Central memory CD4-positive, alpha-beta T cell (primary cell): Measurements from ENCODE around the gene PARP6.
"Not testable (repeated sequence)": the region's sequence is repeated elsewhere in the genome, so short reads cannot be mapped to it uniquely, and the experiment has no call there.

Experiments
- DNase-seq: peaks from one replicate; pipeline ENCODE4 v3.0.0; 2022

PARP6 gene

DNA sequence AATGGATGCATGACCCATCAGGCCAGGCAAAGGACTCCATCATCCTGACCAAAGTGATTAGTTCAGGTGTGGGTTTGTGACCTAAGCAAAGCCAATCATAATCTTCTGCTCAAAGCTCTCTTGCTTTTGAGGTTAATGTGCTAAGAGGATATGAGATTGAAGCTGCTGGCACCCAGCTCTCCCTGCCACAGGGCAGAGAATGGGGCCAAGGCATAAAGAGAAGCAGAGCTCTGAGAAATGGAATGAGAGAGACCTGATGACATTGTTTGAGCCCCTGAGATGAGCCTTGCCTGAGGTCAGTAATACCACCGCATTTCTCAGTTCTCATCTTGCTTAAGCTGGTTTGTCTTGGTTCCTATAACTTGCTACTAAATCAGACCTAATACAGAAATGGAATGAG is 6.4 kb upstream of the PARP6 start:
- DNase-seq: no peak

- no peak for DNase-seq
Observed at GRCh38 chr15:72276326-72276700, 4.0 kb upstream of the PARP6 start.

DNA sequence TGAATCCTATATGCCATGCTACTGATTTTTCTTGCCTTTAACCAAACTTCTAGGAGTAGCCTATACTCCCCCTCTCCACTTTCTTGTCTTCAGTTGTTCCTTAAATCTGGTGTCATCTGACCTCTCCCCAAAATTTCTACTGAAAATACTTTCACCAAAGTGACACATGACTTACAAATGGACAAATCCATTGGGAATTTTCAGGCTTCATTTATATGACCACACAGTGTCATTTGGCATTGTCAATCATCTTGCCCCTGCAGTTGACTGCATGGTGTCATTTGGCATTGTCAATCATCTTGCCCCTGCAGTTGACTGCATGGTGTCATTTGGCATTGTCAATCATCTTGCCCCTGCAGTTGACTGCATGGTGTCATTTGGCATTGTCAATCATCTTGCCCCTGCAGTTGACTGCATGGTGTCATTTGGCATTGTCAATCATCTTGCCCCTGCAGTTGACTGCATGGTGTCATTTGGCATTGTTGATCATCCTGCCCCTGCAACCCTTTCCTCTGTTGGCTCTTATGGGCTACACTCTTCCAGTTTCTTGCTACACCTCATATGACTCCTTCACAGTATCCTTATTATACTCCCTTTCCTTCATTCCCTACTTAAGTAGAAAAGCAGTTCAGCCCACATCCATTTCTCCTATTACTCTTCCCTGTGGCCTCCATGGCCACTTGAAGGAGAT is 3.4 kb upstream of the PARP6 start:
- DNase-seq: not testable (repeated sequence)

DNA sequence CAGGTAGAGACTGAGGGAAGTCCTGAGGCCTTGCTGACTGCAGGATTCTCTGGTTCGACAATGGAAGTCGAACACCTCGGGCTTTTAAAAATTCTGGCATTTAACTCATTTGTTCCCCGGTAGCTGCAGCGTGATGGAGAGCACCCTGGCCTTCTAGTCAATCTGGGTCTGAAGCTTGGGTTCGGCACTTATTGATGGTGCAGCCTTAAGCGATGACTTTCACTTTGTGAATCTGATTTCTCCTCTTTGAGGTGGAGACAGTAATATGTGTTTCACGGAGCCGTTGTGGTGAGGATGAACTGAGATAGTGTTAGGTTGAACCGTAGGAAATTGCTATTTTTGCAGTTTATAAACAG is 621 bp upstream of the PARP6 start:
- DNase-seq: no peak

DNA sequence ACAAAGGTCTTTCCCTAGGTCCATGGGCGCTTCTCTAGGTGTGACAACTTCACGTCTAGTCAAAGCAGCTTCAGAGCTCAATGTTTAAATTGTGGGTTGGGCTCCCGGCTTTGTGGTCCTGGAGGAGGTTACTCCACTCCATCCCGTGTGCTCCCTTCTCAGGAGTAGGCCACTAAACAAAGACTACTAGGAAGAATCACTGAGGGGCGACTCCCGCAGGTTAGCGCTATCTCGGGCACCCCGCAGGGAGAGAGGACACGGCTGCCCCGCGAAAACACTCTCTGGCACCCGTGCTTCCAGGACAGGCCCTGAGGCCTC is 500 bp downstream of the PARP6 start:
- no peak for DNase-seq

DNA sequence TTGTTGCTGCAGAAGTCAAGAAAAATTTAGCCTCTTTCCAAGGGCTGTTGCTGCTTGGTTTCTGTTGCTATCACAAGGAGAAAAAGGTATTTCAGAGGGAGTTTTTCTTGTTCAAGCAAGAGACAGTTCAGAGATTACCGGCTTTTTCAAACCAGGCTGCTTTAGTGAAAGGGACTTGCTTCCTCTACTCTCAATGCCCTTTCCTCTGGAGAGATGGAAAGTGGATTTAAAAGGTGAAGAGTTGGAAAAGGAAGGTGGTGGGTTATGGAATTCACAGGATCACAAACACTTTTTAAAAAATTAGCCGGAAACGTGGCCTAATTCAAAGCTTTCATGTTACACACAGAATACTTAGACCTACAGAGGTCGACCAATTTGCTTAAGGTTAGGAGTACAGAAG is 1.1 kb downstream of the PARP6 start:
- no peak for DNase-seq

DNA sequence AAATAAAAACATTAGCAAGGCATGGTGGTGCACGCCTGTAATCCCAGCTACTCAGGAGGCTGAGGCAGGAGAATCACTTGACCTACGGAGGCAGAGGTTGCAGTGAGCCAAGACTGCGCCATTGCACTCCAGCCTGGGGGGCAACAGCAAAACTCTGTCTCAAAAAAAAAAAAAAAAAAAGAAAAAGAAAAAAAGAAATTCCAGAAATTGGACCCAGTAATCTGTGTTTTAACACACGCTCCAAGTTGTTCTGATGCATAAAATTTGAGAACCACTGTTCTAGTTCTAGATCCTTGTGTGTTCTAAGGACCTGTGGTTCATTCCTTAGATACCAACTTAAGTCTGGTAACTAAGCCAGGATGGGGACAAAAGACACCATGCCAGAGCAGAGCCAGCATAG is 2.6 kb downstream of the PARP6 start:
- DNase-seq: no peak

DNA sequence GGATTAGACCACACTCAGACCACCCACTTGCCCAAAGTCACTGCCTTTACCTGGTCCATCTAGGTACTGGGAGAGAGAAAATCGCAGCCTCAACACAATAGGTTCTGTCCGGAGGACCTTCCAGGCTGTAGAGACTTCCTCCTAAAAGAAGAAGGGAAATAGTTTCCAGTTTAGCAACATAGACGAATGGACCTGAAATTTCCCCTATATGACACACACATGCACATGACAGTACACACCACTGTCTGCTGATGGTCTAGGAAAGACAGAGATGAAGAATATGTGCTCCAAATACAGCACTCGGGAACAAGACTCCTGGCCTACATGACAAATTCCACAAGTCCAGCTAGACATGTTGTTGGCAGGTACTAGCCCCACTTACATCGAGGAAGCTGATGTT is 7.3 kb downstream of the PARP6 start:
- DNase-seq: no peak

DNA sequence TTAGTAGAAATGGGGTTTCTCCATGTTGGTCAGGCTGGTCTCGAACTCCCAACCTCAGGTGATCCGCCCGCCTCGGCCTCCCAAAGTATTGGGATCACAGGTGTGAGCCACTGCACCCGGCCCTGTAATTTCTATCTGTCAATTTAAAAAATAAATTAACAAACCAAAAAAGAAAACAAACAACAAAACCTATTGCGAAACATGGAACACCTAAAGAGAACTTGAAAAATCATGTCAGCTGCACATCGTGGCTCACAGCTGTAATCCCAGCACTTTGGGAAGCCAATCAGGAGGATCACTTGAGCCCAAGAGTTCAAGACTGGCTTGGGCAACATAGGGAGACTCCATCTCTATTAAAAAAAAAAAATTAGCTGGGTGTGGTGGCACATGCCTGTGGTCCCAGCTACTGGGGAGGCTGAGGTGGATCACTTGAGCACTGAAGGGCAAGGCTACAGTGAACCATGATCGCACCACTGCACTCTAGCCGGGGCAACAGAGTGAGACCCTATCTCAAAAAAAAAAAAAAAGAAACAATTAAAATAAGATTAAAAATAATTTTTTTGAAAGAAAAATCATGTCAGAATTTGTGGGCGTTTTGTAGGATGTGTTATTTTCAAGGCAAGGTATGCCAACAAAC is 19.6 kb downstream of the PARP6 start:
- no peak for DNase-seq

DNA sequence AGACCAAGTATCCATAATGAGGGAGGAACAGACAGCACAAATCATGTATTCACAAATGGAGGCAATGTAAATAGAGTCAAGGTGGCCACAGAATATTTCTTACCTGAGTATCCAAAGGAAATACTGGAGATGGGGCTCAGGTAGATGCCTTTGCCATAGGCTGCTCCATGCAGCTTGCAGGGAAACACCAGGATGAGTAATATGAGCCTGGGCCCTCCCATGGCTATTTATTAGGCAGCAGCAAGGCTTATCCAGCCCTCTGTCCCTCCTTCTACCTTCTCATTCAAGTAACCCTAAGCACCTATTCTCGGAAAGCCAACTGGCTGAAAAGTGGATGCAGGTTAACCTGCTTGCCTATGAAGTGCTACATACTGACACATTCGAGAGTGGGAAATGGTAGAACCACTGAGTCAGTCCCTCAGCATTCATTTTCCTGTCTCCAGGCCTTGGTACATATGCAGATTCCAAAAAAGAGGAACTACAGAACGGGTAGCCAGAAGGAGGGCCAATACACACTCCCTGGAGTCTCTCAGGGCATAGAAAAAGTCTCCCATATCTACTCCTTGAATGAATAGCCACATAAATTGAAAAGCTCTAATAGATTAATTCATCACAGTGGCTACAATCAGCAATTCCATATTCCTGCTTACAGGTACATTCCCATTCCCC is 23.1 kb downstream of the PARP6 start:
- no peak for DNase-seq

DNA sequence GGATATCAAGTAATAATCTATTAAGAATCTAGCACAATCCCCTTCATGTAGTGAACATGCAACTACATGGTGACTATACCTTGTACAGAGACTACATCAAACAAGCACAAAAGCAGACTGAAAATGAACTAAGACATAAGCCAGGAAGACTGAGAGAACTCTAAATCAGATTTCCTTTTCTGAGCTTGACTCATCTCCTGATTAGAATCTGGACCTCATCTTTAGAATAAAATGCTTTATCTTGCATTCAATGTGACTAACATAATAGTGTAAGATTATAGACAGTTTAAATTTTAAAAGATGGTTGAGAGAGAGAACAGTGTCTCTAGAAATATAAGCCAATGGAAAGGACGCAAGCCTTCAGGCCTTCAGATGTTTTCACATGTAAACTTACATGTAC is 23.8 kb downstream of the PARP6 start:
- DNase-seq: no peak

- no peak for DNase-seq
Observed at GRCh38 chr15:72242775-72243370, 29.5 kb downstream of the PARP6 start.

DNA sequence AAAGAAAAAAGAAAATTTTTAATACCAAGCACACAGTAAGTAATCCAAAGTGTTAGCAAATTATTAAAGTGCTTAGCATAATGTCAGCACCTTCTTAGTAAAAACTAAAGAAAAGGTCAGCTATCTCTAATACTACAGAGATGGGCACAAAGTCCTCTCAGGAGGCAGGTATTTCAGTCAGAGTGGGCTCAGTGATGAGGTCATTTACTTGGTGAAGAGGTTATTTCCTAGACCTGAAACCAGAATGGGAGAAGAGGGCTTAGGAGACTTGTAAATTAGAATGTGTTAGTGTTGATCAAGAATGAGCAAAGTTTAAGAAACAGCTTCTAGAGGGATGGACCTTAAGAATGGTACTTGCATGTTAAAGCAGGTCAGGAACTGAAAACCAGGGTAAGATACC is 32.7 kb downstream of the PARP6 start:
- DNase-seq: no peak

DNA sequence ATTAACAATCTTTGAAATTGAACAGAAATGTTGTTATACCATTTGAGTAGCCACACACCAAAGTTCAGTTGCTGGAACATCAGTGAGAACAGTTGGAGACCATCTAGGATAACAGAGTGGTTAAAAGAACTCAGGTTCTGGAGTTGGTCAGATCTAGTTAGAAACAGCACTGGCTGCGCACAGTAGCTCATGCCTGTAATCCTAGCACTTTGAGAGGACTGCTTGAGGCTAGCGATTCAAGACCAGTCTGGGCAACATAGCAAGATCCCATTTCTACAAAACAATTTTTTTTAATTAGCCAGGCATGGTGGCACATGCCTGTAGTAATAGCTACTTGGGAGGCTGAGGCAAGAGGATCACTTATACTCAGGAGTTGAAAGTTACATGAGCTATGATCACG is 33.8 kb downstream of the PARP6 start:
- no peak for DNase-seq

GRCh38 chr15:72237853-72238224 is 34.5 kb downstream of the PARP6 start:
- no peak for DNase-seq

GRCh38 chr15:72237029-72237852 is 35.1 kb downstream of the PARP6 start:
- peak; percentile 29 for DNase-seq

DNA sequence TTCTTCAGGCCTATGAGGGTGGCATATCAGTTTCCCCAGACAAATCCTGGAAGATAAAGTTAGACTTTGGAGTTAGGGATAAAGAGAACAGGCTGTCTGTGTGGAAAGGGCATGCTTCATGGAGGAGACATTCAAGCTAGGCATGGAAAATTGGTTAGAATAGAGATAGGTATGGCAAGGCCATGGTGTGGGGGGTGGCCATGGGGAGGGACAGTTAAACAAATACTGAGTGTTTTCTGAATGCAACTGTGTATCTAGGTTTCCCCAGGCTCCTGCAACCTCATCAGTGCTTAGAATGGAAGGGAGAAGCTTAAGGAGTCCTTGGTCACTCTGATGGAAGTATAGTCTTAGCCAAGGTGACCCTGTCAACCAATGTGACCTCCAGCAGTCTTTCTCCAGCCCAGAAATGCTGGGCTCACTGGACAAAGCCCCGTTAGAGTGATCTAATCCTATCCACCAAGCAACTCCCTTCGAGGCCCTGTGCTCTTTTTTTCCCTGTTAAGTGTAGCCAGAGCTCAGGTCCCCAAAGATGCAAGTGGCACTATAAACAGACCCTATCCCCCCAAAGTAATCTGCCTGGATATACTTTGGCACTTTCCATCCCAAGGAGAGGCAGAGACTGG is 35.9 kb downstream of the PARP6 start:
- DNase-seq: no peak

- DNase-seq: no peak
Observed at GRCh38 chr15:72235298-72235697, 37.1 kb downstream of the PARP6 start.

DNA sequence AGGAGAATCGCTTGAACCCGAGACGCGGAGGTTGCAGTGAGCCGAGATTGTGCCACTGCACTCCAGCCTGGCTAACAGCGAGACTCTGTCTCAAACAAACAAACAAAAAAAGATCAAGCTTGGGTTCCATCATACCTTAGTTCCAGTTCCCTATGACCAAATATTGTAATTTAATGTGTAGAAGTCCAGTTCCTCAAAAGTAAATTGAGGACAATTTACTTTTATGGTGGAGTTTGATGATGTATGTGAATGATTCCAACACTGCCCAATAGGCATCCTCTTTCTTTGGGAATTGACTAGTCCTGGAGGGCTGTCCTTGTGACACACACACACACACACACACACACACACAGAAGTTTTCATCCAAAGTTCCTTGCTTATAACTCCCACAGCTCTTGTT is 38.6 kb downstream of the PARP6 start:
- DNase-seq: no peak

DNA sequence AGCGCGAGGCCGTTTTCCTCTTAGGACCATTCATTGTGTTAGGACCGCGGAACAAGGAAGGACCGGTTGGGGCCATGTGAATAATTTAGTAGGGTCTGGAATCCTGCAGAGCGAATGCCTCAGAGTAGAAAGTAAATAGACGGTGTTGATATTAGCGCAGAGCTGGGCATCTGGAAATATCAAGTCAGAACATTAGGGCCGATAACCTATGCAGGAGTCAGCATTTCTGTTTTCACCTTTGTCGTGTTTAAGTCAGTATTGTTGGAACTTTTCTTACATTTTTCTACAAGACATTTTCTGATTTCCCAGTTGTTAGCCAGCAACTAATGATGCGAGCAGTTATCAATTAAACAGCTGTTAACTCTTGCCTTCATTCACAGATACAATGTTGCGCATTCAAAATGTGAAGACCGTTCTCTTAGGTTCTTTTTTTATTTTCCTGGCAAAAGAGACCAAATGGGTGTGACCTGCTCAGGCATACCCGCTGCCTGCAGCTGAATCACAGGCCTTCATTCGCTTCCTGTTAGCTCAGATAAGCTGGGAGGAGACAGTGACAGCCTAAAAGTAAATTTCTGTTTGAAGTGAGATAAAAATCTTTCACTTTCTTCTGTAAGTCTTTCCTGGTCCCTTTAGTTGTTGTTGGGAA is 40.4 kb downstream of the PARP6 start:
- DNase-seq: peak; percentile 79

- peak; percentile 89 for DNase-seq
Observed at GRCh38 chr15:72231066-72231832, 41.1 kb downstream of the PARP6 start, which contains the start of gene PKM. PKM (minus strand) TSS chr15:72231190; CDS start chr15:72219097, 12,093 bp downstream.
